GM23338 (cell line): Measurements from ENCODE around the gene LGALS1.

Experiments
- TF ChIP-seq, protein P1 (sequence below), 2 experiments: fragments of 200-600 bp in 1 of 2; sonication (generic) in 1 of 2; conservative IDR thresholded peaks; 2 replicates each; pipeline versions ENCODE4 v1.5.1 to v1.6.1; 2016 to 2017; ENCODE audit warnings: antibody characterized with exemption in 2 of 2, low read depth in 2 of 2, mild to moderate bottlenecking in 2 of 2, moderate library complexity in 1 of 2
- TF ChIP-seq, protein P2 (sequence below): IDR thresholded peaks from one replicate; pipeline ENCODE4 v1.6.1; 2018; ENCODE audit warnings: antibody characterized with exemption; ENCODE audit not compliant: unreplicated experiment

DNA sequence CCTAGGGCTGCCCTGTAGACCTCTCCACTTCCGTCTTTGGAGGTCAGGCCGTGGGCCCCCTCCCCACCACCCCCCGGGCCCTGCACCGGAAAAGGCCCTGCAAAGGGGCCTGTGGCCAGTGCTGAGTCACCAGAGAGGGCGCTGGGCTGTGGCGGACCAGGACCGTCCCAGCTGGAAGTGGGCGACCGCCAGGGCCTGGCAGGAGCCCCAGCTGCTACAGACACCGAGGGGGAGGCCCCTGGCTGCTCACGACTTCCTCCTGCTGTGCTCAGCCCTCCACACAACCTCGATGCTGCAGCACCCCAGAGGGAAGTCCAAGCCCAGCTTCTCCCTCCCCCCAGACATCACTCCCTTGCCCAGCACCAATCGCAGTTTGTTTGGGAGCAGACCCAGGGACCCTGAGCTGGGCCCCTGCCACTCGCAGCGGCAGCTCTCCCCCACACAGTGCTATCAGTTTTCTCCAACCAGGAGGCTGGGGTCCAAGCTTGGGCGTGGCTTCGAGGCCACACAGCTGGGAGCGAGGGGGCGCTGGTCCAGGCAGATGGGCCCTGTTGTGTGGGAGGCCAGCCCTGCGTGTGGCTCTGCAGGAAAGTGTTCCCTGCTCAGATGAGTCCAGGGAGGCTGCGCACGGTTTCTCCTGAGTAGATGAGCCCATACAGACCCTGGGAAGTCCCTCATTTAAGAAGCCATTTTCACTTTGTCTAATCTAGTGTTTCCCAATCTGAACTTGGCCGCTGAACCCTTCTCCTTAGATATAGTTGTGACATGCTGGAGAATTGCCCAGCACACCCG, 41.6 kb upstream of the LGALS1 start:
- TF ChIP-seq, protein P1, sequence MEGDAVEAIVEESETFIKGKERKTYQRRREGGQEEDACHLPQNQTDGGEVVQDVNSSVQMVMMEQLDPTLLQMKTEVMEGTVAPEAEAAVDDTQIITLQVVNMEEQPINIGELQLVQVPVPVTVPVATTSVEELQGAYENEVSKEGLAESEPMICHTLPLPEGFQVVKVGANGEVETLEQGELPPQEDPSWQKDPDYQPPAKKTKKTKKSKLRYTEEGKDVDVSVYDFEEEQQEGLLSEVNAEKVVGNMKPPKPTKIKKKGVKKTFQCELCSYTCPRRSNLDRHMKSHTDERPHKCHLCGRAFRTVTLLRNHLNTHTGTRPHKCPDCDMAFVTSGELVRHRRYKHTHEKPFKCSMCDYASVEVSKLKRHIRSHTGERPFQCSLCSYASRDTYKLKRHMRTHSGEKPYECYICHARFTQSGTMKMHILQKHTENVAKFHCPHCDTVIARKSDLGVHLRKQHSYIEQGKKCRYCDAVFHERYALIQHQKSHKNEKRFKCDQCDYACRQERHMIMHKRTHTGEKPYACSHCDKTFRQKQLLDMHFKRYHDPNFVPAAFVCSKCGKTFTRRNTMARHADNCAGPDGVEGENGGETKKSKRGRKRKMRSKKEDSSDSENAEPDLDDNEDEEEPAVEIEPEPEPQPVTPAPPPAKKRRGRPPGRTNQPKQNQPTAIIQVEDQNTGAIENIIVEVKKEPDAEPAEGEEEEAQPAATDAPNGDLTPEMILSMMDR (conservative IDR thresholded peaks at IDR 0.05; ENCODE audit: low read depth in 2 of 2): peak; percentile 3 to 55; a peak in 2 of 4 replicates
- TF ChIP-seq, protein P2, sequence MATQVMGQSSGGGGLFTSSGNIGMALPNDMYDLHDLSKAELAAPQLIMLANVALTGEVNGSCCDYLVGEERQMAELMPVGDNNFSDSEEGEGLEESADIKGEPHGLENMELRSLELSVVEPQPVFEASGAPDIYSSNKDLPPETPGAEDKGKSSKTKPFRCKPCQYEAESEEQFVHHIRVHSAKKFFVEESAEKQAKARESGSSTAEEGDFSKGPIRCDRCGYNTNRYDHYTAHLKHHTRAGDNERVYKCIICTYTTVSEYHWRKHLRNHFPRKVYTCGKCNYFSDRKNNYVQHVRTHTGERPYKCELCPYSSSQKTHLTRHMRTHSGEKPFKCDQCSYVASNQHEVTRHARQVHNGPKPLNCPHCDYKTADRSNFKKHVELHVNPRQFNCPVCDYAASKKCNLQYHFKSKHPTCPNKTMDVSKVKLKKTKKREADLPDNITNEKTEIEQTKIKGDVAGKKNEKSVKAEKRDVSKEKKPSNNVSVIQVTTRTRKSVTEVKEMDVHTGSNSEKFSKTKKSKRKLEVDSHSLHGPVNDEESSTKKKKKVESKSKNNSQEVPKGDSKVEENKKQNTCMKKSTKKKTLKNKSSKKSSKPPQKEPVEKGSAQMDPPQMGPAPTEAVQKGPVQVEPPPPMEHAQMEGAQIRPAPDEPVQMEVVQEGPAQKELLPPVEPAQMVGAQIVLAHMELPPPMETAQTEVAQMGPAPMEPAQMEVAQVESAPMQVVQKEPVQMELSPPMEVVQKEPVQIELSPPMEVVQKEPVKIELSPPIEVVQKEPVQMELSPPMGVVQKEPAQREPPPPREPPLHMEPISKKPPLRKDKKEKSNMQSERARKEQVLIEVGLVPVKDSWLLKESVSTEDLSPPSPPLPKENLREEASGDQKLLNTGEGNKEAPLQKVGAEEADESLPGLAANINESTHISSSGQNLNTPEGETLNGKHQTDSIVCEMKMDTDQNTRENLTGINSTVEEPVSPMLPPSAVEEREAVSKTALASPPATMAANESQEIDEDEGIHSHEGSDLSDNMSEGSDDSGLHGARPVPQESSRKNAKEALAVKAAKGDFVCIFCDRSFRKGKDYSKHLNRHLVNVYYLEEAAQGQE: no peak
